H9 (cell line): Measurements from ENCODE around the gene OR56A4. TPM values are rescaled to one million over a fixed set of nuclear protein-coding genes. Genes with fewer than 3 reads are reported as not detected.

Experiments
- DNase-seq: peaks from one replicate; pipeline ENCODE4 v3.0.0-alpha.2; 2017
- H2AFZ ChIP-seq: one replicate; pipeline ENCODE4 v1.6.1; 2013; ENCODE audit warnings: mild to moderate bottlenecking, low read length, control low read depth, moderate library complexity
- H2AK5ac ChIP-seq: 2 replicates; pipeline ENCODE4 v1.6.1; 2013; ENCODE audit warnings: low read length, control low read depth, mixed read lengths; ENCODE audit not compliant: insufficient read length
- H2BK120ac ChIP-seq: one replicate; pipeline ENCODE4 v1.6.1; 2013; ENCODE audit warnings: low read depth, mild to moderate bottlenecking, low read length, control low read depth, inconsistent platforms; ENCODE audit not compliant: poor library complexity, severe bottlenecking
- H2BK12ac ChIP-seq: 2 replicates; pipeline ENCODE4 v1.6.1; 2013; ENCODE audit warnings: low read length, control low read depth, mixed read lengths, low read depth; ENCODE audit not compliant: insufficient read length
- H2BK15ac ChIP-seq: 2 replicates; pipeline ENCODE4 v1.6.1; 2013; ENCODE audit warnings: low read depth, low read length, control low read depth
- H2BK20ac ChIP-seq: one replicate; pipeline ENCODE4 v1.6.1; 2013; ENCODE audit warnings: low read depth, mild to moderate bottlenecking, low read length, control low read depth, inconsistent platforms; ENCODE audit not compliant: poor library complexity, severe bottlenecking
- H2BK5ac ChIP-seq: 2 replicates; pipeline ENCODE4 v1.6.1; 2013; ENCODE audit warnings: low read length, control low read depth, mixed read lengths; ENCODE audit not compliant: insufficient read length
- H3K14ac ChIP-seq: 2 replicates; pipeline ENCODE4 v1.6.1; 2013; ENCODE audit warnings: low read length, control low read depth; ENCODE audit not compliant: insufficient read depth
- H3K18ac ChIP-seq: 2 replicates; pipeline ENCODE4 v1.6.1; 2013; ENCODE audit warnings: low read depth, mild to moderate bottlenecking, mixed read lengths, low read length, control low read depth; ENCODE audit not compliant: insufficient read length
- H3K23ac ChIP-seq: 2 replicates; pipeline ENCODE4 v1.6.1; 2013; ENCODE audit warnings: low read length, control low read depth, mixed read lengths, low read depth; ENCODE audit not compliant: insufficient read length
- H3K23me2 ChIP-seq: 2 replicates; pipeline ENCODE4 v1.6.1; 2013; ENCODE audit warnings: low read depth, mild to moderate bottlenecking, mixed read lengths, low read length, control low read depth; ENCODE audit not compliant: insufficient read length, poor library complexity, severe bottlenecking
- H3K27ac ChIP-seq: 2 replicates; pipeline ENCODE4 v1.5.1; 2013; ENCODE audit warnings: low read length, control low read depth, mixed read lengths, low read depth; ENCODE audit not compliant: insufficient read length
- H3K27me3 ChIP-seq: 2 replicates; pipeline ENCODE4 v1.6.1; 2013; ENCODE audit warnings: low read length, control low read depth, inconsistent platforms; ENCODE audit not compliant: insufficient read depth
- H3K4ac ChIP-seq: 2 replicates; pipeline ENCODE4 v1.6.1; 2013; ENCODE audit warnings: low read depth, mild to moderate bottlenecking, control low read depth, inconsistent platforms, low read length, moderate library complexity
- H3K4me1 ChIP-seq: 2 replicates; pipeline ENCODE4 v1.6.1; 2013; ENCODE audit warnings: low read length, control low read depth, inconsistent platforms; ENCODE audit not compliant: insufficient read depth
- H3K4me2 ChIP-seq: 2 replicates; pipeline ENCODE4 v1.6.1; 2013; ENCODE audit warnings: low read length, control low read depth, mixed read lengths; ENCODE audit not compliant: insufficient read length, insufficient read depth
- H3K56ac ChIP-seq: 2 replicates; pipeline ENCODE4 v1.6.1; 2013; ENCODE audit warnings: low read depth, mild to moderate bottlenecking, mixed read lengths, low read length, control low read depth; ENCODE audit not compliant: insufficient read length
- H3K79me1 ChIP-seq: 2 replicates; pipeline ENCODE4 v1.6.1; 2013; ENCODE audit warnings: low read depth, mild to moderate bottlenecking, moderate library complexity, low read length, control low read depth, inconsistent platforms; ENCODE audit not compliant: insufficient read depth, poor library complexity, severe bottlenecking
- H3K79me2 ChIP-seq: 2 replicates; pipeline ENCODE4 v1.6.1; 2013; ENCODE audit warnings: low read length, control low read depth, inconsistent platforms; ENCODE audit not compliant: insufficient read depth
- H3K9ac ChIP-seq: 2 replicates; pipeline ENCODE4 v1.6.1; 2013; ENCODE audit warnings: low read length, control low read depth, mixed read lengths; ENCODE audit not compliant: insufficient read length; ENCODE audit errors: extremely low read depth
- H3K9me3 ChIP-seq: one replicate; pipeline ENCODE4 v1.6.1; 2013; ENCODE audit warnings: low read depth, low read length, inconsistent platforms; ENCODE audit not compliant: control insufficient read depth
- H3T11ph ChIP-seq: one replicate; pipeline ENCODE4 v1.6.1; 2013; ENCODE audit warnings: mild to moderate bottlenecking, low read length, control low read depth, inconsistent platforms
- H4K20me1 ChIP-seq: one replicate; pipeline ENCODE4 v1.6.1; 2013; ENCODE audit not compliant: control insufficient read depth, insufficient read length, insufficient read depth
- H4K5ac ChIP-seq: 2 replicates; pipeline ENCODE4 v1.6.1; 2013; ENCODE audit warnings: low read depth, mild to moderate bottlenecking, mixed read lengths, low read length, control low read depth; ENCODE audit not compliant: insufficient read length
- H4K8ac ChIP-seq: replicated peaks from 2 replicates; pipeline ENCODE4 v1.6.1; 2013; ENCODE audit warnings: low read length, control low read depth, mixed read lengths, low read depth; ENCODE audit not compliant: insufficient read length
- H4K91ac ChIP-seq: 2 replicates; pipeline ENCODE4 v1.6.1; 2013; ENCODE audit warnings: low read depth, mild to moderate bottlenecking, moderate library complexity, mixed read lengths, low read length, control low read depth; ENCODE audit not compliant: insufficient read length
- H3K27ac Mint-ChIP-seq, 3 experiments: 2 replicates in 2 of 3; 3 replicates in 1 of 3; pipeline ENCODE4 v1.8.0; 2020 to 2021; ENCODE audit warnings: mixed read lengths in 3 of 3, mild to moderate bottlenecking in 1 of 3, moderate library complexity in 1 of 3
- H3K27me3 Mint-ChIP-seq: 2 replicates; pipeline ENCODE4 v1.8.0; 2021; ENCODE audit warnings: low read depth, mild to moderate bottlenecking, moderate library complexity, mixed read lengths
- H3K36me3 Mint-ChIP-seq, 3 experiments: 2 replicates in 2 of 3; 3 replicates in 1 of 3; pipeline ENCODE4 v1.8.0; 2020 to 2021; ENCODE audit warnings: low read depth in 3 of 3, mixed read lengths in 3 of 3; ENCODE audit not compliant: insufficient read depth in 1 of 3
- H3K4me1 Mint-ChIP-seq, 2 experiments: 2 replicates each; pipeline ENCODE4 v1.8.0; 2020; ENCODE audit warnings: mixed read lengths in 2 of 2
- H3K4me3 Mint-ChIP-seq, 2 experiments: 2 replicates in 1 of 2; 3 replicates in 1 of 2; pipeline ENCODE4 v1.8.0; 2020 to 2021; ENCODE audit warnings: mild to moderate bottlenecking in 2 of 2, mixed read lengths in 2 of 2, moderate library complexity in 1 of 2
- H3K9me3 Mint-ChIP-seq, 2 experiments: 2 replicates in 1 of 2; 3 replicates in 1 of 2; pipeline ENCODE4 v1.8.0; 2020; ENCODE audit warnings: mild to moderate bottlenecking in 2 of 2, mixed read lengths in 2 of 2, moderate library complexity in 1 of 2
- CTCF ChIP-seq: fragments of 200-600 bp; sonication (generic); conservative IDR thresholded peaks from 3 replicates; pipeline ENCODE4 v1.8.0; 2021; ENCODE audit warnings: antibody characterized with exemption, mild to moderate bottlenecking
- WGBS: extraction: QIAGEN DNeasy Blood & Tissue Kit; methylation state at CpG from one replicate; pipeline ENCODE4 v1.1.7; 2013; ENCODE audit warnings: missing lambda C conversion rate, low lambda C conversion rate, mixed read lengths; ENCODE audit not compliant: insufficient read length; ENCODE audit errors: extremely low coverage; 5-methylcytosine and 5-hydroxymethylcytosine counted together
- total RNA-seq: library from RNA; stranded (reverse); gene quantifications from 2 replicates; pipeline ENCODE4 v1.2.1, GENCODE V29; 2021

OR56A4 gene
- total RNA-seq, 1 experiment from 2014 or later, result not detected

GRCh38 chr11:6012035-6012668 lies 5.4 kb upstream of the OR56A4 start:
- no peak overlapping the region for H3K27ac ChIP-seq
- H3K79me1 ChIP-seq, result no peaks in the 10 kb centered on the region
- H3K4ac ChIP-seq, result no peak overlapping the region; the same call in 1 of the 2 replicates
- no peak overlapping the region for H2AK5ac ChIP-seq
- no peak overlapping the region for H2BK15ac ChIP-seq
- no peak overlapping the region for H3K4me2 ChIP-seq
- Mint-ChIP-seq H3K4me1 (peaks cover 3 to 4% of the 10 kb centered on the region in 2 experiments; a peak in 1 of 4 replicates), H3K27me3 (peaks cover 8% of the 10 kb centered on the region; the same call in 1 of the 2 replicates), H3K36me3 (no peaks in the 10 kb centered on the region), H3K27ac (no peak overlapping the region), H3K4me3 (no peak overlapping the region), H3K9me3 (0 out of 5 replicates have a peak, but pooled peaks cover 0 to 2% of the 10 kb centered on the region in 2 experiments)
- no peaks in the 10 kb centered on the region for H3K23me2 ChIP-seq
- no peaks in the 10 kb centered on the region for H3K4me1 ChIP-seq
- no peak overlapping the region for H3K9ac ChIP-seq
- H3K56ac ChIP-seq, result no peak overlapping the region
- no peaks in the 10 kb centered on the region for H3K27me3 ChIP-seq
- no peak overlapping the region for H3K14ac ChIP-seq
- H3K23ac ChIP-seq, result no peak overlapping the region
- no peaks in the 10 kb centered on the region for H3K79me2 ChIP-seq
- H2BK5ac ChIP-seq, result no peak overlapping the region
- no peak overlapping the region for H2BK120ac ChIP-seq
- no peak overlapping the region for H2BK12ac ChIP-seq
- H2AFZ ChIP-seq, result no peak overlapping the region
- H3K9me3 ChIP-seq, result no peaks in the 10 kb centered on the region
- WGBS, result no CpG with 5 or more reads among the region's 4 CpGs
- no peak for DNase-seq
- no peak overlapping the region for H4K91ac ChIP-seq
- no peaks in the 10 kb centered on the region for H4K20me1 ChIP-seq
- no peak for TF ChIP-seq CTCF
- no peak overlapping the region for H3T11ph ChIP-seq
- H4K8ac ChIP-seq, result no peak overlapping the region
- no peak overlapping the region for H4K5ac ChIP-seq
- no peak overlapping the region for H2BK20ac ChIP-seq
- H3K18ac ChIP-seq, result no peak overlapping the region
